Mesenchymal stem cell (in vitro differentiated cells and primary cell): ENCODE measurements around the gene CHI3L2.

Source experiments
- DNase-seq: peaks from one replicate; pipeline ENCODE4 v3.0.0-alpha.2; 2013
- H2AFZ ChIP-seq: one replicate; pipeline ENCODE4 v1.6.1; 2013; ENCODE audit warnings: low read depth, mild to moderate bottlenecking, control low read depth, inconsistent platforms, low read length, moderate library complexity
- H2AK5ac ChIP-seq: 2 replicates; pipeline ENCODE4 v1.6.1; 2013; ENCODE audit warnings: low read length, moderate library complexity, mild to moderate bottlenecking, inconsistent platforms; ENCODE audit not compliant: severe bottlenecking
- H2BK120ac ChIP-seq: one replicate; pipeline ENCODE4 v1.6.1; 2013; ENCODE audit warnings: low read depth, mild to moderate bottlenecking, inconsistent platforms, low read length, moderate library complexity
- H2BK12ac ChIP-seq, 2 experiments: one replicate each; pipeline ENCODE4 v1.6.1; 2013; ENCODE audit warnings: inconsistent platforms in 2 of 2, low read length in 2 of 2, mild to moderate bottlenecking in 2 of 2, moderate library complexity in 2 of 2, control low read depth in 1 of 2
- H2BK15ac ChIP-seq: one replicate; pipeline ENCODE4 v1.6.1; 2013; ENCODE audit warnings: mild to moderate bottlenecking, low read depth, inconsistent platforms; ENCODE audit not compliant: poor library complexity, severe bottlenecking
- H2BK5ac ChIP-seq: 2 replicates; pipeline ENCODE4 v1.6.1; 2013; ENCODE audit warnings: low read depth, mild to moderate bottlenecking, low read length, control low read depth, inconsistent platforms; ENCODE audit not compliant: poor library complexity, severe bottlenecking
- H3K14ac ChIP-seq, 2 experiments: one replicate each; pipeline ENCODE4 v1.6.1; 2013; ENCODE audit warnings: inconsistent platforms in 2 of 2, low read length in 2 of 2, control low read depth in 1 of 2, mild to moderate bottlenecking in 1 of 2, moderate library complexity in 1 of 2
- H3K18ac ChIP-seq, 2 experiments: one replicate each; pipeline ENCODE4 v1.6.1; 2013; ENCODE audit warnings: inconsistent platforms in 2 of 2, low read length in 2 of 2, control low read depth in 1 of 2, low read depth in 1 of 2, mild to moderate bottlenecking in 1 of 2
- H3K23ac ChIP-seq, 2 experiments: one replicate each; pipeline ENCODE4 v1.6.1; 2013; ENCODE audit warnings: inconsistent platforms in 2 of 2, low read length in 2 of 2, mild to moderate bottlenecking in 2 of 2, moderate library complexity in 2 of 2, control low read depth in 1 of 2
- H3K27ac ChIP-seq: 2 replicates; pipeline ENCODE4 v1.5.1; 2013; ENCODE audit warnings: mild to moderate bottlenecking, moderate library complexity, low read length, control low read depth, inconsistent platforms; ENCODE audit not compliant: poor library complexity, severe bottlenecking
- H3K27me3 ChIP-seq, 2 experiments: 2 replicates each; pipeline versions ENCODE4 v1.6.1 to v1.7.0; 2013; ENCODE audit warnings: low read length in 2 of 2, mild to moderate bottlenecking in 2 of 2, moderate library complexity in 2 of 2, control low read depth in 1 of 2, inconsistent platforms in 1 of 2; ENCODE audit not compliant: control insufficient read depth in 1 of 2, insufficient read depth in 1 of 2
- H3K36me3 ChIP-seq, 2 experiments: 2 replicates each; pipeline versions ENCODE4 v1.6.1 to v1.7.0; 2013; ENCODE audit warnings: low read length in 2 of 2, control low read depth in 1 of 2, inconsistent platforms in 1 of 2, low read depth in 1 of 2, mild to moderate bottlenecking in 1 of 2; ENCODE audit not compliant: insufficient read depth in 2 of 2, control insufficient read depth in 1 of 2
- H3K4ac ChIP-seq, 2 experiments: one replicate each; pipeline ENCODE4 v1.6.1; 2013; ENCODE audit warnings: inconsistent platforms in 2 of 2, low read length in 2 of 2, mild to moderate bottlenecking in 2 of 2, moderate library complexity in 2 of 2, control low read depth in 1 of 2, low read depth in 1 of 2
- H3K4me1 ChIP-seq: 2 replicates; pipeline ENCODE4 v1.6.1; 2013; ENCODE audit warnings: low read depth, low read length, control low read depth; ENCODE audit not compliant: control insufficient read depth, insufficient read depth
- H3K4me2 ChIP-seq: 2 replicates; pipeline ENCODE4 v1.6.1; 2013; ENCODE audit warnings: low read length, mild to moderate bottlenecking, inconsistent platforms; ENCODE audit not compliant: poor library complexity, severe bottlenecking
- H3K4me3 ChIP-seq, 2 experiments: 2 replicates each; pipeline versions ENCODE4 v1.5.1 to v1.7.0; 2013; ENCODE audit warnings: low read length in 2 of 2, mild to moderate bottlenecking in 2 of 2, control low read depth in 1 of 2, low read depth in 1 of 2; ENCODE audit not compliant: insufficient read depth in 1 of 2
- H3K79me1 ChIP-seq: replicated peaks from 2 replicates; pipeline ENCODE4 v1.6.1; 2013; ENCODE audit warnings: mild to moderate bottlenecking, control low read depth, low read length, inconsistent platforms; ENCODE audit not compliant: poor library complexity, severe bottlenecking
- H3K9ac ChIP-seq: 2 replicates; pipeline ENCODE4 v1.7.0; 2013; ENCODE audit warnings: mild to moderate bottlenecking, low read length, moderate library complexity
- H3K9me3 ChIP-seq: 2 replicates; pipeline ENCODE4 v1.7.0; 2013; ENCODE audit warnings: mild to moderate bottlenecking, low read length; ENCODE audit not compliant: control insufficient read depth
- H4K8ac ChIP-seq: one replicate; pipeline ENCODE4 v1.6.1; 2013; ENCODE audit warnings: inconsistent platforms, mild to moderate bottlenecking, low read length, moderate library complexity
- H4K91ac ChIP-seq: one replicate; pipeline ENCODE4 v1.6.1; 2013; ENCODE audit warnings: mild to moderate bottlenecking, low read length, inconsistent platforms
- WGBS: methylation state at CpG from one replicate; pipeline ENCODE4 v1.1.7; 2013; ENCODE audit warnings: mixed read lengths; 5-methylcytosine and 5-hydroxymethylcytosine counted together

Gene CHI3L2

DNA sequence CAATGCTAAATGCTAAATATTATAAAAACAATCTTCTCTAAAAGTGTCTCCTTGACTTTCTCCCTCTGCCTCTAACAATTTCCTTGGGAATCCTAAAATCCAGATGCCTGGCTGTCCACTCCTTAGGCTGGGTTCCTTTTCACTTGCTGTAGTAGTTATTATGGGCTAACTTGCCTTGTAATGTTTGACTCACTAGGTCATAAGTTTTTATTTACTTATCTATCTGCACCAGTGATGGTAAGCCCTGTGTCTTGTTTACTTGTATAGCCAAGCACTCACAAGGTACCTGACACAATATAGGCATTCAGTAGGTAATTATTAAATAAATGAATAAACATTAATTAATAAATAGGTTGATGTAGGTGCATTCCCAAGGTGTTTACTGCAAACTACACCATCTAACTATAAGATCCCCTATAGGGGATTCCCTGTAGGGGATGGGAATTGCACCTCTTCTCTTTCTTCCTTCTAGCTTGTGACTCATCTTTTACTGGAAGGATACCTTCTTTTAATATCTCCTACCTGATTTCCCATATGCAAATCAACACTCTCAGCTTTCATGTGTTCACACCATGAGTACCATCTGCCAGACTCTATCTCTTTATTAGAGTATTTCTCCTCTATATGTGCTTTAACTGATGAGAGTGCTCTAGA is 48.4 kb downstream of the CHI3L2 start:
- no peak overlapping the region for H2BK12ac ChIP-seq
- H3K36me3 ChIP-seq, result no peaks in the 10 kb centered on the region
- H4K8ac ChIP-seq, result no peak overlapping the region
- no peak overlapping the region for H2BK5ac ChIP-seq
- no peak overlapping the region for H2BK15ac ChIP-seq
- H3K4me1 ChIP-seq, result no peaks in the 10 kb centered on the region
- no peaks in the 10 kb centered on the region for H3K9me3 ChIP-seq
- H2AK5ac ChIP-seq, result no peak overlapping the region
- H3K4me2 ChIP-seq, result no peak overlapping the region
- H2AFZ ChIP-seq, result no peak overlapping the region
- no peak overlapping the region for H3K14ac ChIP-seq
- no peak overlapping the region for H3K4ac ChIP-seq
- H3K18ac ChIP-seq, result no peak overlapping the region
- H3K23ac ChIP-seq, result no peak overlapping the region
- no peak for DNase-seq
- H4K91ac ChIP-seq, result no peak overlapping the region
- no peaks in the 10 kb centered on the region for H3K79me1 ChIP-seq
- H3K27me3 ChIP-seq, result peaks cover 9 to 10% of the 10 kb centered on the region in 2 experiments
- H3K9ac ChIP-seq, result peak overlapping the region; percentile 83
- H3K27ac ChIP-seq, result no peak overlapping the region
- H3K4me3 ChIP-seq, result no peak overlapping the region
- no peak overlapping the region for H2BK120ac ChIP-seq

DNA sequence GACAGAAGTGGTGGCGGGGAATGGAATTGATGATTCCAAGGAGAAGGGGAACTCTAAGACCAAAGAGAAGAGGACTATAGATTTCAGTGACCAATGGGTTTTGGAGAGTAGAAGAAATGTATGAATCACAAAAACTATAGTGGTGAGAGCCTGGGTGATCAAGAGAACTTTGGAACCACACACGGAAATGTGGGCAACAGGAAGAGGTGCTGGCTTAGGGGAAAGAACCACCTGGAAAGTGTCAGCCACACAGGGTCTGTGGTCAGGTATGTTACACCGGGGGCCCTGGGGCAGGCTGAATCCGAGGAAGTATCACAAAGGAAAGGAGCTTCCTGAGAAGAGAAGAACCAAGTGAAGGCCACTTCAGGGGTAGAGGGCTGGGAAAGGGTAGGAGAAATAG is 51.6 kb downstream of the CHI3L2 start:
- WGBS, result 69% methylated on average over 4 of the region's 4 CpGs
- H3K4me3 ChIP-seq, result no peak overlapping the region
- no peak overlapping the region for H2BK15ac ChIP-seq
- H2BK120ac ChIP-seq, result no peak overlapping the region
- H4K8ac ChIP-seq, result no peak overlapping the region
- no peak overlapping the region for H4K91ac ChIP-seq
- H3K79me1 ChIP-seq, result no peaks in the 10 kb centered on the region
- no peak overlapping the region for H3K23ac ChIP-seq
- H2BK12ac ChIP-seq, result no peak overlapping the region
- no peak overlapping the region for H3K14ac ChIP-seq
- no peak overlapping the region for H3K4me2 ChIP-seq
- no peak overlapping the region for H2AFZ ChIP-seq
- no peak overlapping the region for H3K18ac ChIP-seq
- H3K27ac ChIP-seq, result no peak overlapping the region
- H3K36me3 ChIP-seq, result no peaks in the 10 kb centered on the region
- no peaks in the 10 kb centered on the region for H3K27me3 ChIP-seq
- no peak overlapping the region for H3K4ac ChIP-seq
- no peak for DNase-seq
- H2AK5ac ChIP-seq, result no peak overlapping the region
- no peak overlapping the region for H3K9ac ChIP-seq
- H3K9me3 ChIP-seq, result no peaks in the 10 kb centered on the region
- no peaks in the 10 kb centered on the region for H3K4me1 ChIP-seq
- no peak overlapping the region for H2BK5ac ChIP-seq

DNA sequence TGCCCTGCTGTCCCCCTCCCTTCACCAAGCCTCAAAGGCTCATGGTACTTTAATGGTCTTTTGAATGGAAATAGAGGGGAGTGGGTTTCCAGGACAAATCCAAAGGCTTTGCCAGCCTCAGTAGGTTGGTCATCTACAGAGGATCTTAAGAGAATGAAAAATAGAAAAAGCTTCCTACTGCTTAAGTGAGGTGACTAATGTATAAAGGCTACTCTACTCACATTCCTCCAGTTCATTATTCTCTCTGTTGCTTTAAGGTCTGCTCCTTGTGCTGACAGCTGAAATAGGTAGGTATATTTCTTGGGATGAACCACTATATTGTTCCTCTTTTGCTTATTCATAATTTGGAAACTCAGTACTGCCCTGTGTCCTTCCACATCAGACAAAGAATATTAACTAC is 52.8 kb downstream of the CHI3L2 start:
- Histone ChIP-seq H3K9me3 (no peaks in the 10 kb centered on the region), H3K9ac (no peak overlapping the region), H4K91ac (no peak overlapping the region), H3K4ac (no peak overlapping the region), H3K27me3 (no peaks in the 10 kb centered on the region), H3K79me1 (no peaks in the 10 kb centered on the region), H3K14ac (no peak overlapping the region), H3K4me3 (no peak overlapping the region), H2AFZ (no peak overlapping the region), H2AK5ac (no peak overlapping the region), H3K23ac (no peak overlapping the region), H3K18ac (no peak overlapping the region), H2BK12ac (no peak overlapping the region), H2BK5ac (no peak overlapping the region), H3K36me3 (no peaks in the 10 kb centered on the region), H4K8ac (no peak overlapping the region), H2BK120ac (no peak overlapping the region), H3K4me2 (no peak overlapping the region), H3K4me1 (no peaks in the 10 kb centered on the region), H2BK15ac (no peak overlapping the region), H3K27ac (no peak overlapping the region)
- no peak for DNase-seq

DNA sequence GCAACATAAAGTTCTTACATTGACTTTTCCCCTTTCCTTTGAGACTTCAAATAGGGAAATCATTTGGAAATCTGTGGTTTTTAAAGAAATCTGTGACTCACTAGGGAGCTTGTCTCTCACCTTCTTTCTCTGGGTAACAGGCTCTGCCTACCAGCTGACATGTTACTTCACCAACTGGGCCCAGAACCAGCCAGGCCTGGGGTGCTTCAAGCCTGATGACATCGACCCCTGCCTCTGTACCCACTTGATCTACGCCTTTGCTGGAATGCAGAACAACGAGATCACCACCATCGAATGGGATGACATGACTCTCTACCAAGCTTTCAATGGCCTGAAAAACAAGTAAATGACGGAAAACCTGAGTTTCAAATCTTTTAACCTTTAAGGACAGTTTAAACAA is 53.9 kb downstream of the CHI3L2 start:
- DNase-seq, result no peak
- no peak overlapping the region for H3K9ac ChIP-seq
- H3K23ac ChIP-seq, result no peak overlapping the region
- H3K18ac ChIP-seq, result no peak overlapping the region
- H2BK120ac ChIP-seq, result no peak overlapping the region
- H3K14ac ChIP-seq, result no peak overlapping the region
- H3K4me3 ChIP-seq, result no peak overlapping the region
- H3K9me3 ChIP-seq, result no peaks in the 10 kb centered on the region
- H3K4me2 ChIP-seq, result no peak overlapping the region
- no peak overlapping the region for H2BK12ac ChIP-seq
- no peaks in the 10 kb centered on the region for H3K36me3 ChIP-seq
- no peak overlapping the region for H2AFZ ChIP-seq
- 71% methylated on average over 5 of the region's 5 CpGs for whole genome bisulfite sequencing
- H2BK5ac ChIP-seq, result no peak overlapping the region
- no peak overlapping the region for H2BK15ac ChIP-seq
- no peaks in the 10 kb centered on the region for H3K79me1 ChIP-seq
- H2AK5ac ChIP-seq, result no peak overlapping the region
- H3K27ac ChIP-seq, result no peak overlapping the region
- no peaks in the 10 kb centered on the region for H3K4me1 ChIP-seq
- H4K91ac ChIP-seq, result no peak overlapping the region
- no peak overlapping the region for H3K4ac ChIP-seq
- H3K27me3 ChIP-seq, result no peaks in the 10 kb centered on the region
- no peak overlapping the region for H4K8ac ChIP-seq
